K562 (cell line): Measurements from ENCODE around the gene ATAD3B.

ENCODE experiments used
- CAMTA2 ChIP-seq: fragments of 250-450 bp; sonication (Bioruptor Pico); conservative IDR thresholded peaks from 2 replicates; pipeline ENCODE4 v1.5.1; 2022
- FOXM1 ChIP-seq, 2 experiments: fragments of 450-650 bp in 1 of 2; sonication (generic) in 1 of 2; formaldehyde crosslinking in 1 of 2; IDR thresholded peaks; 2 replicates each; pipeline versions ENCODE4 v1.6.1 to v1.9.0; 2017 to 2022; ENCODE audit warnings: low read depth in 2 of 2, mild to moderate bottlenecking in 2 of 2, missing genetic modification reagents in 1 of 2, moderate library complexity in 1 of 2
- NFIC ChIP-seq: fragments of 450-650 bp; IDR thresholded peaks from 2 replicates; pipeline ENCODE4 v1.6.1; 2017; ENCODE audit warnings: mild to moderate bottlenecking, inconsistent platforms
- SIX5 ChIP-seq, 2 experiments: IDR thresholded peaks; 2 replicates each; pipeline ENCODE4 v1.6.1; 2011; ENCODE audit warnings: low read length in 2 of 2, borderline replicate concordance in 1 of 2, low read depth in 1 of 2, mild to moderate bottlenecking in 1 of 2, moderate library complexity in 1 of 2; ENCODE audit not compliant: insufficient read depth in 1 of 2
- TCF7L2 ChIP-seq: fragments of 150-350 bp; IDR thresholded peaks from 2 replicates; pipeline ENCODE4 v1.6.1; 2016; ENCODE audit warnings: low read depth, mild to moderate bottlenecking, low read length, moderate library complexity
- USF2 ChIP-seq: sonication (generic); formaldehyde crosslinking; IDR thresholded peaks from 2 replicates; pipeline ENCODE4 v1.5.0; 2020; ENCODE audit warnings: missing genetic modification reagents
- ZBTB33 ChIP-seq: sonication (generic); formaldehyde crosslinking; IDR thresholded peaks from 2 replicates; pipeline ENCODE4 v1.8.1; 2023; ENCODE audit warnings: mild to moderate bottlenecking, missing genetic modification reagents
- ZNF830 ChIP-seq: fragments of 250-450 bp; sonication (Bioruptor Pico); IDR thresholded peaks from 2 replicates; pipeline ENCODE4 v1.5.0; 2021; ENCODE audit warnings: mild to moderate bottlenecking
- TF ChIP-seq, protein P1 (sequence below): sonication (generic); formaldehyde crosslinking; IDR thresholded peaks from 2 replicates; pipeline ENCODE4 v1.8.1; 2022; ENCODE audit warnings: missing genetic modification reagents
- TF ChIP-seq, protein P2 (sequence below): sonication (generic); formaldehyde crosslinking; IDR thresholded peaks from 2 replicates; pipeline ENCODE4 v1.8.0; 2022; ENCODE audit warnings: mild to moderate bottlenecking, missing genetic modification reagents
- TF ChIP-seq, protein P3 (sequence below), 3 experiments: IDR thresholded peaks in 2 of 3; conservative IDR thresholded peaks in 1 of 3; 2 replicates each; pipeline ENCODE4 v1.5.1; 2011 to 2012; ENCODE audit warnings: low read length in 3 of 3, mild to moderate bottlenecking in 3 of 3, control low read depth in 2 of 3, improper control_type of control experiment in 1 of 3, inconsistent platforms in 1 of 3, low read depth in 1 of 3, mixed read lengths in 1 of 3, moderate library complexity in 1 of 3; ENCODE audit not compliant: insufficient read depth in 2 of 3
- TF ChIP-seq, protein P4 (sequence below): sonication (generic); formaldehyde crosslinking; IDR thresholded peaks from 2 replicates; pipeline ENCODE4 v1.9.0; 2022; ENCODE audit warnings: mild to moderate bottlenecking, missing genetic modification reagents

DNA sequence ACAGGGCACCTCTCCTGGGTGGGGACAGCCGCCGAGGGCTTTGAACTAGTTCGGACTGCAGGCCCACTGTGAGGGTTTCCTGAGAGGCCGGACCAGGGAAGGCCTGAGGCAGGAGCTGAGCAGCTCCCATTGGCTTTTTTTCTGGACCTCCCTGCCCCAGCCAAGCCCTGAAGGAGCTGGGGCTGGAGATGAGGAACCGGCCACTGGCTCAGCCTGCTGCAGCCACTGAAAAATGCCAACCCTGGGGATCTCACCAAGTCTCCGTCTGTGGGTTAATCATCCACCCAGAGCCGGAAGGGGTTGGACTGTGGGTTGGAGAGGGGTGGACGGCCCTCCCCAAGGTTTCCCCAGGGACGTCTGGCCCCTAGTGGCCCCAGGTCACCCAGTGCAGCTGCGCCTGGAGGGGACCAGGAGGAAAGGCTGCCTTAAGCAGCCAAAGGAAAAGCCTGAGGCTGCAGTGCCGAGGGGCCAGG, 33.6 kb upstream of the ATAD3B start:
- TF ChIP-seq ZNF830 (CRISPR knock-in tag) (no peak), SIX5 (IDR thresholded peaks at IDR 0.05; ENCODE audit: borderline replicate concordance in 1 of 2, insufficient read depth in 1 of 2, low read depth in 1 of 2, low read length in 2 of 2) (no peak), CAMTA2 (CRISPR knock-in tag) (no peak), ZBTB33 (CRISPR knock-in tag) (no peak), FOXM1 (IDR thresholded peaks at IDR 0.05; ENCODE audit: low read depth) (no peak), FOXM1 (CRISPR knock-in tag; IDR thresholded peaks at IDR 0.05; ENCODE audit: low read depth) (no peak), USF2 (no peak), TCF7L2 (no peak), NFIC (no peak)
- TF ChIP-seq, protein P1, sequence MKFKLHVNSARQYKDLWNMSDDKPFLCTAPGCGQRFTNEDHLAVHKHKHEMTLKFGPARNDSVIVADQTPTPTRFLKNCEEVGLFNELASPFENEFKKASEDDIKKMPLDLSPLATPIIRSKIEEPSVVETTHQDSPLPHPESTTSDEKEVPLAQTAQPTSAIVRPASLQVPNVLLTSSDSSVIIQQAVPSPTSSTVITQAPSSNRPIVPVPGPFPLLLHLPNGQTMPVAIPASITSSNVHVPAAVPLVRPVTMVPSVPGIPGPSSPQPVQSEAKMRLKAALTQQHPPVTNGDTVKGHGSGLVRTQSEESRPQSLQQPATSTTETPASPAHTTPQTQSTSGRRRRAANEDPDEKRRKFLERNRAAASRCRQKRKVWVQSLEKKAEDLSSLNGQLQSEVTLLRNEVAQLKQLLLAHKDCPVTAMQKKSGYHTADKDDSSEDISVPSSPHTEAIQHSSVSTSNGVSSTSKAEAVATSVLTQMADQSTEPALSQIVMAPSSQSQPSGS (CRISPR knock-in tag) = no peak
- TF ChIP-seq, protein P2, sequence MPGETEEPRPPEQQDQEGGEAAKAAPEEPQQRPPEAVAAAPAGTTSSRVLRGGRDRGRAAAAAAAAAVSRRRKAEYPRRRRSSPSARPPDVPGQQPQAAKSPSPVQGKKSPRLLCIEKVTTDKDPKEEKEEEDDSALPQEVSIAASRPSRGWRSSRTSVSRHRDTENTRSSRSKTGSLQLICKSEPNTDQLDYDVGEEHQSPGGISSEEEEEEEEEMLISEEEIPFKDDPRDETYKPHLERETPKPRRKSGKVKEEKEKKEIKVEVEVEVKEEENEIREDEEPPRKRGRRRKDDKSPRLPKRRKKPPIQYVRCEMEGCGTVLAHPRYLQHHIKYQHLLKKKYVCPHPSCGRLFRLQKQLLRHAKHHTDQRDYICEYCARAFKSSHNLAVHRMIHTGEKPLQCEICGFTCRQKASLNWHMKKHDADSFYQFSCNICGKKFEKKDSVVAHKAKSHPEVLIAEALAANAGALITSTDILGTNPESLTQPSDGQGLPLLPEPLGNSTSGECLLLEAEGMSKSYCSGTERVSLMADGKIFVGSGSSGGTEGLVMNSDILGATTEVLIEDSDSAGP = no peak
- TF ChIP-seq, protein P3, sequence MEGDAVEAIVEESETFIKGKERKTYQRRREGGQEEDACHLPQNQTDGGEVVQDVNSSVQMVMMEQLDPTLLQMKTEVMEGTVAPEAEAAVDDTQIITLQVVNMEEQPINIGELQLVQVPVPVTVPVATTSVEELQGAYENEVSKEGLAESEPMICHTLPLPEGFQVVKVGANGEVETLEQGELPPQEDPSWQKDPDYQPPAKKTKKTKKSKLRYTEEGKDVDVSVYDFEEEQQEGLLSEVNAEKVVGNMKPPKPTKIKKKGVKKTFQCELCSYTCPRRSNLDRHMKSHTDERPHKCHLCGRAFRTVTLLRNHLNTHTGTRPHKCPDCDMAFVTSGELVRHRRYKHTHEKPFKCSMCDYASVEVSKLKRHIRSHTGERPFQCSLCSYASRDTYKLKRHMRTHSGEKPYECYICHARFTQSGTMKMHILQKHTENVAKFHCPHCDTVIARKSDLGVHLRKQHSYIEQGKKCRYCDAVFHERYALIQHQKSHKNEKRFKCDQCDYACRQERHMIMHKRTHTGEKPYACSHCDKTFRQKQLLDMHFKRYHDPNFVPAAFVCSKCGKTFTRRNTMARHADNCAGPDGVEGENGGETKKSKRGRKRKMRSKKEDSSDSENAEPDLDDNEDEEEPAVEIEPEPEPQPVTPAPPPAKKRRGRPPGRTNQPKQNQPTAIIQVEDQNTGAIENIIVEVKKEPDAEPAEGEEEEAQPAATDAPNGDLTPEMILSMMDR (IDR thresholded peaks at IDR 0.05 in 2 of 3, conservative IDR thresholded peaks at IDR 0.05 in 1 of 3; ENCODE audit: insufficient read depth in 2 of 3, low read depth in 1 of 3, low read length in 3 of 3) = peak in 1 of 3 experiments; percentile 12; a peak in 1 of 6 replicates
- TF ChIP-seq, protein P4, sequence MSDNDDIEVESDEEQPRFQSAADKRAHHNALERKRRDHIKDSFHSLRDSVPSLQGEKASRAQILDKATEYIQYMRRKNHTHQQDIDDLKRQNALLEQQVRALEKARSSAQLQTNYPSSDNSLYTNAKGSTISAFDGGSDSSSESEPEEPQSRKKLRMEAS = no peak
